Colonic mucosa (tissue), 4 donors: Measurements from ENCODE around the gene ANAPC2. TPM values are rescaled to one million over a fixed set of nuclear protein-coding genes. Genes with fewer than 3 reads are reported as not detected.
A peak's percentile ranks its signal among the peaks of the same experiment; 100 is the strongest.

ENCODE experiments used
- DNase-seq: peaks from one replicate; pipeline ENCODE4 v3.0.0-alpha.2; 2020
- H3K27ac ChIP-seq: fragments of 200-600 bp; one replicate; pipeline ENCODE4 v1.8.0; 2021
- H3K27me3 ChIP-seq: fragments of 200-600 bp; one replicate; pipeline ENCODE4 v1.8.0; 2021
- H3K36me3 ChIP-seq: fragments of 200-600 bp; one replicate; pipeline ENCODE4 v1.8.0; 2021
- H3K4me1 ChIP-seq: fragments of 200-600 bp; one replicate; pipeline ENCODE4 v1.8.0; 2021; ENCODE audit warnings: mild to moderate bottlenecking
- H3K4me3 ChIP-seq: fragments of 200-600 bp; one replicate; pipeline ENCODE4 v1.8.0; 2021
- H3K9ac ChIP-seq, 2 donors: one replicate each; pipeline ENCODE4 v1.7.0; 2013; ENCODE audit warnings: control low read depth in 2 of 2, low read depth in 2 of 2, low read length in 2 of 2
- H3K9me3 ChIP-seq: fragments of 200-600 bp; one replicate; pipeline ENCODE4 v1.8.0; 2021
- intact Hi-C: fragments of 100-400 bp; cut with DNase I; formaldehyde crosslinking; loops from one replicate; pipeline ENCODE4 v1.14.1; 2022
- total RNA-seq, 2 donors: library from RNA; stranded (reverse); fragmentation: NEBNext Ultra II Directional in 1 of 2; extraction: Animal tissue kit (Norgen Biotek cat#: 25700) in 1 of 2; gene quantifications; one replicate each; pipeline ENCODE4 v1.2.1, GENCODE V29; 2021
- TF ChIP-seq, protein P1 (sequence below): fragments of 200-600 bp; IDR thresholded peaks from one replicate; pipeline ENCODE4 v1.8.0; 2022; ENCODE audit warnings: antibody characterized with exemption, mild to moderate bottlenecking
- donor health status: healthy.
- donor health status: DM: no; HTN: no; CAD: no.
- donor health status: DM: no; HTN: no; CAD: no.

ANAPC2 gene, protein sequence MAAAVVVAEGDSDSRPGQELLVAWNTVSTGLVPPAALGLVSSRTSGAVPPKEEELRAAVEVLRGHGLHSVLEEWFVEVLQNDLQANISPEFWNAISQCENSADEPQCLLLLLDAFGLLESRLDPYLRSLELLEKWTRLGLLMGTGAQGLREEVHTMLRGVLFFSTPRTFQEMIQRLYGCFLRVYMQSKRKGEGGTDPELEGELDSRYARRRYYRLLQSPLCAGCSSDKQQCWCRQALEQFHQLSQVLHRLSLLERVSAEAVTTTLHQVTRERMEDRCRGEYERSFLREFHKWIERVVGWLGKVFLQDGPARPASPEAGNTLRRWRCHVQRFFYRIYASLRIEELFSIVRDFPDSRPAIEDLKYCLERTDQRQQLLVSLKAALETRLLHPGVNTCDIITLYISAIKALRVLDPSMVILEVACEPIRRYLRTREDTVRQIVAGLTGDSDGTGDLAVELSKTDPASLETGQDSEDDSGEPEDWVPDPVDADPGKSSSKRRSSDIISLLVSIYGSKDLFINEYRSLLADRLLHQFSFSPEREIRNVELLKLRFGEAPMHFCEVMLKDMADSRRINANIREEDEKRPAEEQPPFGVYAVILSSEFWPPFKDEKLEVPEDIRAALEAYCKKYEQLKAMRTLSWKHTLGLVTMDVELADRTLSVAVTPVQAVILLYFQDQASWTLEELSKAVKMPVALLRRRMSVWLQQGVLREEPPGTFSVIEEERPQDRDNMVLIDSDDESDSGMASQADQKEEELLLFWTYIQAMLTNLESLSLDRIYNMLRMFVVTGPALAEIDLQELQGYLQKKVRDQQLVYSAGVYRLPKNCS
- 10 to 100 TPM; 33.8 to 67.8 TPM for total RNA-seq

GRCh38 chr9:137188490-137189296 lies at the start of gene ANAPC2, which contains the start of gene SSNA1:
ANAPC2 (minus strand) TSS chr9:137188560; CDS start chr9:137188532, 28 bp downstream.
SSNA1 (plus strand) TSS chr9:137188676; CDS start chr9:137188727, 51 bp downstream.
- Histone ChIP-seq H3K9ac (peak within 1 kb of the TSS; percentile 85 to 93), H3K4me3 (peak within 1 kb of the TSS; percentile 99), H3K27me3 (no peaks in the 10 kb centered on the region), H3K36me3 (peaks cover 3% of the 10 kb centered on the region), H3K4me1 (peaks cover 36% of the 10 kb centered on the region), H3K9me3 (no peaks in the 10 kb centered on the region), H3K27ac (peak within 1 kb of the TSS; percentile 98)
- peak; percentile 93 for DNase-seq
- intact Hi-C loops: loop anchor here (5.0 kb wide), 1 partner anchor 39 kb away; the partner anchor contains the start of genes CYSRT1 and RNF224
- TF ChIP-seq, protein P1, sequence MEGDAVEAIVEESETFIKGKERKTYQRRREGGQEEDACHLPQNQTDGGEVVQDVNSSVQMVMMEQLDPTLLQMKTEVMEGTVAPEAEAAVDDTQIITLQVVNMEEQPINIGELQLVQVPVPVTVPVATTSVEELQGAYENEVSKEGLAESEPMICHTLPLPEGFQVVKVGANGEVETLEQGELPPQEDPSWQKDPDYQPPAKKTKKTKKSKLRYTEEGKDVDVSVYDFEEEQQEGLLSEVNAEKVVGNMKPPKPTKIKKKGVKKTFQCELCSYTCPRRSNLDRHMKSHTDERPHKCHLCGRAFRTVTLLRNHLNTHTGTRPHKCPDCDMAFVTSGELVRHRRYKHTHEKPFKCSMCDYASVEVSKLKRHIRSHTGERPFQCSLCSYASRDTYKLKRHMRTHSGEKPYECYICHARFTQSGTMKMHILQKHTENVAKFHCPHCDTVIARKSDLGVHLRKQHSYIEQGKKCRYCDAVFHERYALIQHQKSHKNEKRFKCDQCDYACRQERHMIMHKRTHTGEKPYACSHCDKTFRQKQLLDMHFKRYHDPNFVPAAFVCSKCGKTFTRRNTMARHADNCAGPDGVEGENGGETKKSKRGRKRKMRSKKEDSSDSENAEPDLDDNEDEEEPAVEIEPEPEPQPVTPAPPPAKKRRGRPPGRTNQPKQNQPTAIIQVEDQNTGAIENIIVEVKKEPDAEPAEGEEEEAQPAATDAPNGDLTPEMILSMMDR: peak; percentile 28

- Histone ChIP-seq H3K27me3 (peaks cover 24% of the 10 kb centered on the region), H3K9me3 (no peaks in the 10 kb centered on the region), H3K4me3 (no peak overlapping the region), H3K4me1 (peaks cover 23% of the 10 kb centered on the region), H3K9ac (peak overlapping the region in 1 of 2 donors; percentile 77), H3K36me3 (no peaks in the 10 kb centered on the region), H3K27ac (peak overlapping the region; percentile 54)
- intact Hi-C loops: no loop called here
- TF ChIP-seq, protein P1: no peak
- DNase-seq: no peak
Observed at GRCh38 chr9:137236936-137237421, 48.6 kb upstream of the ANAPC2 start.

DNA sequence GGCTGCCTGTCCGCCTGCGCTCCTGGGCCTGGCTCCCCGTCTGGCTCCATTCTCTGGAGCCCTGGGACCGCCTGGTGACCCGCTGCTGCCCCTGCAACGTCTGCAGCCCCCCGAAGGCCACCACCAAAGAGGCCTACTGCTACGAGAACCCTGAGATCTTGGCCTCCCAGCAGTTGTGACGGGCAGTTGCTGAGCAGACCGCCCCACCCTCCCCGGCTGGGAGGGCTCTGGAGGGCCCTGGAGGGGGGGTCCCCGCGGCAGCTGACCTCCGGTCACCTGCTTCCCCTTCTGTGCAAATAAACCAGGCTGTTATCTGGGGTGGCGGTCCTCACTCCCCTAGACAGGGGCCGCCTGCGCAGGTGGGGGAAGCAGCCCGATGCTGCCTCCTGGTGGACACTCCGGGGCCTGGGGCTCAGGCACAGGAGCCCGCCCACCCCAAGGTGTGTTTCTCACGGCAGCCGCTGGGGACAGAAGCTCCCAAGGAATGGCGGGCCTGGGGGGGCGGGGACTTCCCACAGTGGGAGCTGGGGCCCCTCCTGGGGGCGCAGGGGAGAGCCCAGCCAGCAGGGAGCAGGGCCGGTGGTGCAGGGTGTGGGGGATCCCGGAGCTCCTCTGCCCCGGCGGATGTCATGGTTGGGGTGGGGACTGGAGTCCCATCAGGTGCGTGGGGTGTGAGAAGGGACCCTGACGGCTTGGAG lies 48.0 kb upstream of the ANAPC2 start:
- peaks cover 24% of the 10 kb centered on the region for H3K27me3 ChIP-seq
- H3K27ac ChIP-seq: no peak overlapping the region
- H3K36me3 ChIP-seq: no peaks in the 10 kb centered on the region
- intact Hi-C loops: no loop called here
- H3K9ac ChIP-seq: peak overlapping the region; percentile 29 to 77
- H3K4me3 ChIP-seq: no peak overlapping the region
- TF ChIP-seq, protein P1: peak; percentile 100
- peaks cover 23% of the 10 kb centered on the region for H3K4me1 ChIP-seq
- no peaks in the 10 kb centered on the region for H3K9me3 ChIP-seq
- peak; percentile 93 for DNase-seq

- H3K4me3 ChIP-seq: no peak overlapping the region
- peaks cover 23% of the 10 kb centered on the region for H3K4me1 ChIP-seq
- H3K27me3 ChIP-seq: peaks cover 24% of the 10 kb centered on the region
- TF ChIP-seq, protein P1: no peak
- no peak for DNase-seq
- no peaks in the 10 kb centered on the region for H3K9me3 ChIP-seq
- peak overlapping the region in 1 of 2 donors; percentile 77 for H3K9ac ChIP-seq
- intact Hi-C loops: no loop called here
- no peaks in the 10 kb centered on the region for H3K36me3 ChIP-seq
- no peak overlapping the region for H3K27ac ChIP-seq
Observed at GRCh38 chr9:137235424-137236237, 47.3 kb upstream of the ANAPC2 start.
